Activated CD4-positive, alpha-beta T cell treated with anti-CD3 and anti-CD28 coated beads for 1 hour (primary cell): ENCODE measurements around the gene MYH8.

Source experiments
- DNase-seq: peaks from one replicate; pipeline ENCODE4 v3.0.0-alpha.2; 2020

MYH8 gene

GRCh38 chr17:10380631-10381408, 40.9 kb downstream of the MYH8 start:
- DNase-seq = no peak

GRCh38 chr17:10372906-10373305, 48.8 kb downstream of the MYH8 start, which contains the start of gene MYH13:
Gene MYH13, minus strand, starts transcription at chr17:10373006. Its CDS starts 8,476 bp downstream, at chr17:10364530.
- no peak for DNase-seq

- no peak for DNase-seq
Measured at GRCh38 chr17:10370016-10370608, 51.6 kb downstream of the MYH8 start.

- no peak for DNase-seq
Measured at GRCh38 chr17:10369239-10369638, 52.5 kb downstream of the MYH8 start.

- DNase-seq = no peak
Measured at GRCh38 chr17:10368561-10368960, 53.2 kb downstream of the MYH8 start.

- no peak for DNase-seq
Measured at GRCh38 chr17:10360578-10360977, 61.2 kb downstream of the MYH8 start.

- no peak for DNase-seq
Measured at GRCh38 chr17:10357768-10358167, 64.0 kb downstream of the MYH8 start.

- DNase-seq = no peak
Measured at GRCh38 chr17:10354651-10355050, 67.1 kb downstream of the MYH8 start.

GRCh38 chr17:10352893-10353292, 68.9 kb downstream of the MYH8 start:
- no peak for DNase-seq

- no peak for DNase-seq
Measured at GRCh38 chr17:10349403-10349802, 72.3 kb downstream of the MYH8 start.

- DNase-seq = no peak
Measured at GRCh38 chr17:10344816-10345215, 76.9 kb downstream of the MYH8 start.
